Measurements from ENCODE around the gene PRDM8. TPM values are rescaled to one million over a fixed set of nuclear protein-coding genes. Genes with fewer than 3 reads are reported as not detected.

Gene PRDM8
- total RNA-seq, 1 donor from 2014 or later, result 1.1 TPM

DNA sequence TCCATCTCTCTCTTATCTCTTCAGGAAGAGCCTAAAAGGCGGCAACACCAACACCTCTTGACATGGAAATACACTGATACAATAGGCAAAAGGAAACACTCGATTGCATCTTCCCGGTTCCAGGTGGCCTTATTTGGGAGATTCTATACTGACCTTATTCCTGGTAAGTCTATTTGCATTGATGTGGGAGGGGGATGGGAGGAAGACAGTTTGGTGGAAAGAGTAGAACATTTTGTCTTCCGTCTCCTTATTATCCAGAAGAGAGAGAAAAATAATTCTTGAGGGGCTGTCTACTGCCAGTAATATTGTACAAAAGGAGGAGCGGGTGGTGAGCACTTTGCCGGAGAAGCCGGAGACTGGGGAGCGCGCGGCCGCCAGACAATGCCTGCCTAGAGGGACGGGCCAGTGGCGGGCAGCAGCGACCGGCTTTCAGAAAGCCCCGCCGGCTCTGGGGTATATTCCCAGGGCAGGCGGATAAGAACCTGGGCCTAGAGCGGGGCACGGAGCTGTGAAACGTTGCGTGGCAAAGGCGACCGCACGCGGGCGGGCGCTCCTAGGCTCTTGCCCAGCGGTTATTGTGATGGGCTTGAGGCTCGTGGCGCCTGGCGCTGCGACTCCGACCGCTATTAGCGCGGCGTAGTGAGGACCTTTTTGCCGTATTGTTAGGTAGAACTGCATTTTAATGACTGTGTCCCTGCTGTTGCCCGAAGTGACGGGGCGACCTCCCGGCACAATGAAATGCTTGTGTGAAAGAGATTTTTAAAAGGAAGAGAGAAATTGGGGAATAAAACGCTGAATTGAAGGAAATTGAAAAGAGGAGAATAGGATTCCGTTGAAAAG is 518 bp downstream of the PRDM8 start:
- Mint-ChIP-seq H3K27me3 (ENCODE audit: low read depth) (peaks cover 76% of the 10 kb centered on the region), H3K9me3 (no peaks in the 10 kb centered on the region), H3K27ac (no peak overlapping the region), H3K4me1 (ENCODE audit: low read depth) (peaks cover 21% of the 10 kb centered on the region), H3K4me3 (ENCODE audit: low read depth) (peak overlapping the region; percentile 19), H3K36me3 (ENCODE audit: low read depth) (peaks cover 25% of the 10 kb centered on the region)
- intact Hi-C loops (cut with micrococcal nuclease), result no loop called here
- DNase-seq (ENCODE audit: low spot score), result no peak

DNA sequence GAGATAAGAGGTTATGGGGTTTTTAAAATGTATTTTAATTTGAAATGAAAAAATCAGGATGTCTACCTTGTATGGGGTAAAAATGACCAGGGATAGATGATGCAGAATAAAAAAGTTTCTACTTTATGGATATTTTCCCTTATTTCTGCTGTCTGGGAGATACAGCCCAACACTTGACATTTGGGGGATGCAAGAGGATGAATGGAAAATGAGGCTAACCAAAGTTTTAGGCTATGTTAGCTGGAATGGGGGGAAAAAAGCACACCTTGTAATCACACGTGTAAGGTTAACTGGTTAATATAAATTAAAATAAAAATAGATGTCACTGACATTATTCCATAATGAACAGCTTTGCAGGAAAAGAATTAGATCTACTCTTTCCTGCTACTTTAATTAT is 1.1 kb downstream of the PRDM8 start:
- Mint-ChIP-seq H3K4me3 (ENCODE audit: low read depth) (no peak overlapping the region), H3K36me3 (ENCODE audit: low read depth) (peaks cover 25% of the 10 kb centered on the region)

DNA sequence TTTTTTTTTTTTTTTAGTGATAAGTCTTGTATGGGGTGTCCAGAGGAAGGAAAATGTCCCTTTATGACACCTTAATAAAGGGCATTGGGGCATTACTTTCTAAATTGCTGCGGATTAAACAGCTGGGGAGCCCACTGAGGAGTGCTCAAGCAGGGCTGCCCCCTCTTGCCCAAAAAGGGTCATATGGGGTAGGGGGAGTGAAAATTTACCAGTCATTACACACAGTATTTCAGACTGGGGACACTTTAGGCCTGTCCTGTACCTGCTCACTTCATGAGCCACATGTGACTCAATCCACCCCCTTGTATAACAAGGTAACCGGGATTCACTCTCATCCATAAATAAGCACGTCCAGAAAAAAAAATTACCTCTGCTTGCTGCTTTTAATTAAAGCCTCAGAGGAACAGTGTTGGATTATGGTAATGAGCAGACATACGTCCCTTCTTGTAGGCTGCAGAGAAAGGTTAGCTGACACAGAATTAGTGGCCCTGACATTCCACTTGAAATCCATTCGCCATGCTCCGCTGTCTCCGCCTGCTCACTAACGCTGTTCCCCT is 1.8 kb downstream of the PRDM8 start:
- Mint-ChIP-seq H3K36me3 (ENCODE audit: low read depth) (peaks cover 25% of the 10 kb centered on the region), H3K4me1 (ENCODE audit: low read depth) (peaks cover 24% of the 10 kb centered on the region), H3K27ac (no peak overlapping the region), H3K9me3 (no peaks in the 10 kb centered on the region), H3K4me3 (ENCODE audit: low read depth) (no peak overlapping the region), H3K27me3 (ENCODE audit: low read depth) (peaks cover 69% of the 10 kb centered on the region)
- intact Hi-C loops (cut with micrococcal nuclease), result no loop called here
- no peak for DNase-seq (ENCODE audit: low spot score)

More for the DNA sequence above, 1.1 kb downstream of the PRDM8 start:
- intact Hi-C loops (cut with micrococcal nuclease), result no loop called here
- Mint-ChIP-seq H3K4me1 (ENCODE audit: low read depth) (peaks cover 24% of the 10 kb centered on the region), H3K27me3 (ENCODE audit: low read depth) (peaks cover 76% of the 10 kb centered on the region), H3K27ac (no peak overlapping the region), H3K9me3 (no peaks in the 10 kb centered on the region)
- no peak for DNase-seq (ENCODE audit: low spot score)

DNA sequence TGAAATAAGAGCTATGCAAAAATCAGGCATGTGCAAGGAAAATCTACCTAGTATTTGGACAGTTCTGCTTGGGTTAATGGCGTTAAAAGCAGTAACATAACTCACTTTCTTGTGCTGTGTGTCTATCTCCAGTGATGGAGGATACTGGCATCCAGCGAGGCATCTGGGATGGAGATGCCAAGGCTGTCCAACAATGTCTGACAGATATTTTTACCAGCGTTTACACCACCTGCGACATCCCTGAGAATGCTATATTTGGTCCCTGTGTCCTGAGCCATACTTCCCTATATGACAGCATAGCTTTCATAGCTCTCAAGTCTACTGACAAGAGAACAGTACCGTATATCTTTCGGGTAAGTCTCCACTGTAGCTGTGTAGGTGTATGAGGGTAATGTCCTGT is 2.6 kb downstream of the PRDM8 start:
- no peak overlapping the region for H3K27ac Mint-ChIP-seq
- H3K9me3 Mint-ChIP-seq, result no peaks in the 10 kb centered on the region
- no peak overlapping the region for H3K4me3 Mint-ChIP-seq (ENCODE audit: low read depth)
- intact Hi-C loops (cut with micrococcal nuclease), result loop anchor here (10.0 kb wide), 1 partner anchor 605 kb away; no protein-coding TSS in a partner anchor
- H3K27me3 Mint-ChIP-seq (ENCODE audit: low read depth), result peaks cover 66% of the 10 kb centered on the region
- peaks cover 25% of the 10 kb centered on the region for H3K36me3 Mint-ChIP-seq (ENCODE audit: low read depth)
- DNase-seq (ENCODE audit: low spot score), result no peak
- peaks cover 24% of the 10 kb centered on the region for H3K4me1 Mint-ChIP-seq (ENCODE audit: low read depth)

DNA sequence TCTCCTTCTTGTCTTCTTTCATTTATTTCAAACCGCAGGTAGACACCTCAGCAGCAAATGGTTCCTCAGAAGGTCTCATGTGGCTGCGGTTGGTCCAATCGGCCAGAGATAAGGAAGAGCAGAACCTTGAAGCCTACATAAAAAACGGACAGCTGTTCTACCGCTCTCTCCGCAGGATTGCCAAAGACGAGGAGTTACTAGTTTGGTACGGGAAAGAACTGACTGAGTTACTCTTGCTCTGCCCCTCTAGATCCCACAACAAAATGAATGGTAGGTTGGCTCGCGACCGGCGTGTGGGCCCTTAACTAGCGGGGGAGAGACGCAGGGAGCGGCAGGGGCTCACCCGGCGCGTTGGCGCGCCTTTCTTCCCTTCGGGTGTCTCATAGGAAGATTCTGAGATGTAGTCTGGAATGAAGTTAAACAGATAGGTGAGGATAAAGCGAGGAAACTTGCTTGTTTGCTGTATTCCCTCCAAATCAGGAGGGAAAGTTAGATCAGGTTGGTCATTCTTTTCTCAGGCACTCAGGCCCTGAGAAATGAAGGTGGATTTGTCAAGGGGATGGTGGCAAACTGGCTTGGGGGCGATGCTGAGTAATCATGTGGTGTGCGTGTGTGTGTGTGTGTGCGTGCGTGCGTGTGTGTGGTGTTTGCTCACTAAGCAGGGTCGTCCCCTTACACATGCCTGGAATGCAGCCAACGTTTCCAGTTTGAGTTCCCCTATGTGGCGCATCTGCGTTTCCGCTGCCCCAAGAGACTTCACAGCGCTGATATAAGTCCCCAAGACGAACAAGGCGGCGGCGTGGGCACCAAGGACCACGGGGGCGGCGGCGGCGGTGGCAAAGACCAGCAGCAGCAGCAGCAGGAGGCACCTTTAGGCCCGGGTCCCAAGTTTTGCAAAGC is 4.2 kb downstream of the PRDM8 start:
- H3K4me1 Mint-ChIP-seq (ENCODE audit: low read depth), result peaks cover 19% of the 10 kb centered on the region
- peak overlapping the region; percentile 72 for H3K4me3 Mint-ChIP-seq (ENCODE audit: low read depth)
- intact Hi-C loops (cut with micrococcal nuclease), result loop anchor here (1.0 to 10.0 kb wide), 3 partner anchors 17 to 607 kb away; partner anchors contain the start of gene FGF5
- peaks cover 17% of the 10 kb centered on the region for H3K36me3 Mint-ChIP-seq (ENCODE audit: low read depth)
- H3K9me3 Mint-ChIP-seq, result no peaks in the 10 kb centered on the region
- no peak for DNase-seq (ENCODE audit: low spot score)
- peaks cover 62% of the 10 kb centered on the region for H3K27me3 Mint-ChIP-seq (ENCODE audit: low read depth)
- no peak overlapping the region for H3K27ac Mint-ChIP-seq

DNA sequence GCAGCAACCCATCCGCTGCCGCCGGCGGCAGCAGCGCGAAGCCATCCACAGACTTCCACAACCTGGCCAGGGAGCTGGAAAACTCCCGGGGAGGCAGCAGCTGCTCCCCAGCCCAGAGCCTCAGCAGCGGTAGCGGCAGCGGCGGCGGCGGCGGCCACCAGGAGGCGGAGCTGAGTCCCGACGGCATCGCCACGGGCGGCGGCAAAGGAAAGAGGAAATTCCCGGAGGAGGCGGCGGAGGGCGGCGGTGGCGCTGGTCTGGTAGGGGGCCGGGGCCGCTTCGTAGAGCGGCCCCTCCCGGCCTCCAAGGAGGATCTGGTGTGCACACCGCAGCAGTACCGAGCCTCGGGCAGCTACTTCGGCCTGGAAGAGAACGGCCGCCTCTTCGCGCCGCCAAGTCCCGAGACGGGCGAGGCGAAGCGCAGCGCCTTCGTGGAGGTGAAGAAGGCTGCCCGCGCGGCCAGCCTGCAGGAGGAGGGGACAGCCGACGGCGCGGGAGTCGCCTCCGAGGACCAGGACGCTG is 4.9 kb downstream of the PRDM8 start:
- Mint-ChIP-seq H3K4me3 (ENCODE audit: low read depth) (peak overlapping the region; percentile 72), H3K9me3 (no peaks in the 10 kb centered on the region), H3K36me3 (ENCODE audit: low read depth) (peaks cover 17% of the 10 kb centered on the region), H3K4me1 (ENCODE audit: low read depth) (peaks cover 19% of the 10 kb centered on the region), H3K27ac (peak overlapping the region; percentile 33), H3K27me3 (ENCODE audit: low read depth) (peaks cover 58% of the 10 kb centered on the region)
- intact Hi-C loops (cut with micrococcal nuclease), result loop anchor here (1.0 to 10.0 kb wide), 3 partner anchors 18 to 607 kb away; partner anchors contain the start of gene FGF5
- peak; percentile 70 for DNase-seq (ENCODE audit: low spot score)

DNA sequence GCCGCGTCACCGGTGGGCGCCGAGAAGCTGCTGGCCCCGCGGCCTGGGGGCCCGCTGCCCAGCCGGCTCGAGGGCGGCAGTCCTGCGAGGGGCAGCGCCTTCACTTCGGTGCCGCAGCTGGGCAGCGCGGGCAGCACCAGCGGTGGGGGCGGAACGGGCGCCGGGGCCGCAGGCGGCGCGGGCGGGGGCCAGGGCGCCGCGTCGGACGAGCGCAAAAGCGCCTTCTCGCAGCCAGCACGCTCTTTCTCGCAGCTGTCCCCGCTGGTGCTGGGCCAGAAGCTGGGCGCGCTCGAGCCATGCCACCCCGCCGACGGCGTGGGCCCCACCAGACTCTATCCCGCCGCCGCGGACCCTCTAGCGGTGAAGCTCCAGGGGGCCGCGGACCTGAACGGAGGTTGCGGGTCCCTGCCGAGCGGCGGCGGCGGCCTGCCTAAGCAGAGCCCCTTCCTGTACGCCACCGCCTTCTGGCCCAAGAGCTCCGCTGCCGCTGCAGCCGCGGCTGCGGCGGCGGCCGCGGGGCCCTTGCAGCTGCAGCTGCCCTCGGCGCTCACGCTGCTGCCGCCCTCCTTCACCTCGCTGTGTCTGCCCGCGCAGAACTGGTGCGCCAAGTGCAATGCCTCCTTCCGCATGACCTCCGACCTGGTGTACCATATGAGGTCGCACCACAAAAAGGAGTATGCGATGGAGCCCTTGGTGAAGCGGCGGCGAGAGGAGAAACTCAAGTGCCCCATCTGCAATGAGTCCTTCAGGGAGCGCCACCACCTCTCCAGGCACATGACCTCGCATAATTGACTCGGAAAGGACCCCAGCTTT is 5.6 kb downstream of the PRDM8 start:
- DNase-seq (ENCODE audit: low spot score), result no peak
- Mint-ChIP-seq H3K4me3 (ENCODE audit: low read depth) (peak overlapping the region; percentile 81), H3K27ac (peak overlapping the region; percentile 76), H3K4me1 (ENCODE audit: low read depth) (peaks cover 17% of the 10 kb centered on the region), H3K36me3 (ENCODE audit: low read depth) (peaks cover 13% of the 10 kb centered on the region), H3K9me3 (no peaks in the 10 kb centered on the region), H3K27me3 (ENCODE audit: low read depth) (peaks cover 55% of the 10 kb centered on the region)
- intact Hi-C loops (cut with micrococcal nuclease), result loop anchor here (1.0 to 10.0 kb wide), 3 partner anchors 19 to 608 kb away; partner anchors contain the start of gene FGF5

DNA sequence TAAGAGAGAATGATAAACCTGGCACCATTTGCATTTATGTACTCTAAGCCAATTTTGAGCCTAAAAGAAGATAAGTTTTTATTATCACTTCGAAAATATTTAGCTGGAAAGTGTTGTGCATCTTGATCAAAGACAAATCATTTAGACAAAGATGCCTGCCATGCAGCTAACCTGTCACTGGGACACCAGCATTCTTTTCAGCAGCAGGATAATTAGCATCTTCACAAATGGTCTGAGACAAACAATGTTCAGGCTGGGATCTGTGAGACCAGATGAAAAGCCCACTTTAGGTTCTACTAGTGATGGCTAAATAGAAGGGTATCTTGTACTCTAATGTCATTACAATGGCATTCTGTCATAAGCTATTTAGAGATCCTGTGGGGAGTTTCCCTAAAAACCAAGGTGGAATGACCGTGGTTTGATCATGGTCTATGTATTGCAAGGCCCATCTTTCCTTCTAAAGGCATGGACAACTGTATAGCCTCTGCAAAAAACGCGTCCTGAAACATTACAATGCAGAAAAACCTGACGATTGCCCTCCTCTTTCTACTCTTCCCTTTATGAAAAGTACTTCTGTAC is 7.2 kb downstream of the PRDM8 start:
- H3K9me3 Mint-ChIP-seq, result no peaks in the 10 kb centered on the region
- H3K27ac Mint-ChIP-seq, result no peak overlapping the region
- peaks cover 14% of the 10 kb centered on the region for H3K4me1 Mint-ChIP-seq (ENCODE audit: low read depth)
- no peak overlapping the region for H3K4me3 Mint-ChIP-seq (ENCODE audit: low read depth)
- intact Hi-C loops (cut with micrococcal nuclease), result loop anchor here (10.0 kb wide), 1 partner anchor 610 kb away; no protein-coding TSS in a partner anchor
- peaks cover 9% of the 10 kb centered on the region for H3K36me3 Mint-ChIP-seq (ENCODE audit: low read depth)
- H3K27me3 Mint-ChIP-seq (ENCODE audit: low read depth), result peaks cover 48% of the 10 kb centered on the region
- DNase-seq (ENCODE audit: low spot score), result no peak

DNA sequence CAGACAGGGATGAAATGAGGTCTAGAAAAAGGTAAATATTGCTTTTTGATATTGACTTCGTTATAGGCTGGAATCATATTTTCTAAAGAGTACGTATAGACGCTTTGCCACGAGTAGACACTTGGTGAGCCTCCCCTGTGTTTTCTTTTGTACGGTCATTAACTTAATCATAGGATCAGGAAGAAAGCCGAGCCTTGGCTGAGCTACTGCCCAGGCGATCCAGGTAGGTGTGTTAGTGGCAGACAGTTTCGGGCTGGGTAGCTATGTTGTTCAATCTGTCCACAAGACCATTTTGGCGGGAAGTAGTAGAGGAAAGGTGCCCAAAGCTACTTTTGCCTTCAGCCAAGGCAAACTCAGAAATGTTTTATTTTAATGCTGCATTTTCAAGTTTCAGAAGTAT is 8.8 kb downstream of the PRDM8 start:
- H3K4me1 Mint-ChIP-seq (ENCODE audit: low read depth), result peaks cover 12% of the 10 kb centered on the region
- H3K36me3 Mint-ChIP-seq (ENCODE audit: low read depth), result peaks cover 6% of the 10 kb centered on the region
- no peak overlapping the region for H3K4me3 Mint-ChIP-seq (ENCODE audit: low read depth)
- no peaks in the 10 kb centered on the region for H3K9me3 Mint-ChIP-seq
- no peak overlapping the region for H3K27ac Mint-ChIP-seq
- DNase-seq (ENCODE audit: low spot score), result no peak
- intact Hi-C loops (cut with micrococcal nuclease), result loop anchor here (10.0 kb wide), 1 partner anchor 611 kb away; no protein-coding TSS in a partner anchor
- H3K27me3 Mint-ChIP-seq (ENCODE audit: low read depth), result peaks cover 48% of the 10 kb centered on the region

DNA sequence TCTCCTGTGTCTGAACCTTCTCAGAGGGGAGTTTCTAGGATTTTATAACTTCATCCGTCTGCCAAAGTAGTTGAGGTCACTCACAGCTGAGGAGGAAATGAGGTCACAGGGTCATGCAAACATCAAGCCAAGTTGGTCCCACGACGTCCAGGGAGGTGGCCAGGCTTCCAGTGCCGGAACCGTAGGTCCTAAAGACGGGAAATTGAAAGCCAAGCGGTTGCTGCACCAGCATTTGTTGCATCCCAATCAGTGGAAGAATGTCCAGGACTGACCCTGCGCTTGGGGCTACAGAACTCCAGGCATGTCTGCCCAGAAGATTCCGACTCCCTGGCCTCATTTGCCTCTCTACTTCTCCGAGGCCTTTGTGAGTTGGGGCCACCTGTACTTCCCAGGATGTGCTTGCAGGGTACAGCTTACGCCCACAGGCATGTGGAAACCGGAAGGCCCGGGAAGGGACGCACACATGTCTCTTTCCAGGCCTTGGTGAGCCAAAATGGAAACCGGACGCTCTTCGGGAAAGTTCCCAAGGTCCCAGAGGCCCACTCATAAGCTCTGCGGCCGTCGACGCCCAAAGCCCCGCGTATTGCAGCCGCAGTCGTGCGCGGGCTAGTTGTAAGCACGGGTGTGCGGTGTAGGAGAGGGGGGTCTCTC is 9.3 kb downstream of the PRDM8 start:
- peaks cover 7% of the 10 kb centered on the region for H3K4me1 Mint-ChIP-seq (ENCODE audit: low read depth)
- H3K27me3 Mint-ChIP-seq (ENCODE audit: low read depth), result peaks cover 46% of the 10 kb centered on the region
- H3K9me3 Mint-ChIP-seq, result no peaks in the 10 kb centered on the region
- H3K4me3 Mint-ChIP-seq (ENCODE audit: low read depth), result no peak overlapping the region
- intact Hi-C loops (cut with micrococcal nuclease), result loop anchor here (10.0 kb wide), 1 partner anchor 612 kb away; no protein-coding TSS in a partner anchor
- H3K36me3 Mint-ChIP-seq (ENCODE audit: low read depth), result peaks cover 1% of the 10 kb centered on the region
- DNase-seq (ENCODE audit: low spot score), result no peak
- no peak overlapping the region for H3K27ac Mint-ChIP-seq

DNA sequence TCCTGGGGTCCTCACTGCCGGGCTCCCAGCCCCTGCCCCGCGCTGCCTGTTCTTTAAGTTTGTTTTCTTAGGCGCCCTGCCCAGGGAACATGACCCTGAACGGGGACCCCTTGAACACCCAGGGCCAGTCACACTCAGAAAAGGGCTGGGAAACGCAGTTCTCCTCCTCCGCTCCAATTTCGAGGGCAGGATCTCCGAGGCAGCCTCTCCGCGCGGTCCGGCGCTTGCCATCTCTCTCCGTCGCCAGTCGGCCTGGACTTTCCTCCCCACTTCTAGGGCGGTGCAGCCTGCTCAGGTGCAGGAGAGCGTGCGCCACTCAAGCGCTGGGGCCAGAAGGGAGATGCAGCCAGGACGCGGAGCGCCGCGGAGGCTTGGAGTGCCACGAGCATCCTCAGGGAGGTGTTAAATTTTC is 9.9 kb downstream of the PRDM8 start:
- no peak for DNase-seq (ENCODE audit: low spot score)
- intact Hi-C loops (cut with micrococcal nuclease), result loop anchor here (10.0 kb wide), 1 partner anchor 612 kb away; no protein-coding TSS in a partner anchor
- Mint-ChIP-seq H3K4me3 (ENCODE audit: low read depth) (no peak overlapping the region), H3K9me3 (no peaks in the 10 kb centered on the region), H3K27ac (no peak overlapping the region), H3K36me3 (ENCODE audit: low read depth) (no peaks in the 10 kb centered on the region), H3K4me1 (ENCODE audit: low read depth) (peaks cover 6% of the 10 kb centered on the region), H3K27me3 (ENCODE audit: low read depth) (peaks cover 48% of the 10 kb centered on the region)

Measured in activated T-helper 2 cell treated with anti-CD3 and anti-CD28 coated beads, Interferon-gamma antibody, Interleukin-2, Interleukin-4, amounts not matched to agents 10 μg/mL and 5 μg/mL and 100 μg/mL, durations not matched to agents 14 hours and 24 hours and 36 hours (primary cell).